ENCODE results near the gene HAPLN2.

Gene HAPLN2

GRCh38 chr1:156625436-156626078 is 6.3 kb downstream of the HAPLN2 start:
- no peak overlapping the region for H3K27ac ChIP-seq (ENCODE audit: low read length)
- no peak overlapping the region for H2AFZ ChIP-seq (ENCODE audit: low read depth, low read length)
- no peak overlapping the region for H3K4me2 ChIP-seq (ENCODE audit: insufficient read depth, low read length)
- DNase-seq (peak; percentile 58), ATAC-seq (ENCODE audit: insufficient read depth, low read depth) (peak; percentile 85)
- TF ChIP-seq EZH2 (IDR thresholded peaks at IDR 0.05; ENCODE audit: borderline replicate concordance, low read depth, low read length, severe bottlenecking) (no peak), CTCF (IDR thresholded peaks at IDR 0.05; ENCODE audit: borderline replicate concordance, extremely low read depth, low read length, poor library complexity, severe bottlenecking) (peak; percentile 79)
- H3K27me3 ChIP-seq (ENCODE audit: insufficient read depth, low read length, poor library complexity): no peaks in the 10 kb centered on the region
- no peaks in the 10 kb centered on the region for H3K4me1 ChIP-seq (ENCODE audit: insufficient read depth, low read length)
- H3K9me3 ChIP-seq (ENCODE audit: insufficient read depth, low read length, severe bottlenecking): no peaks in the 10 kb centered on the region
- H3K4me3 ChIP-seq (ENCODE audit: low read depth in 1 of 2, low read length in 2 of 2): no peak overlapping the region
- H4K20me1 ChIP-seq (ENCODE audit: insufficient read depth, low read length): no peaks in the 10 kb centered on the region
- no peaks in the 10 kb centered on the region for H3K36me3 ChIP-seq (ENCODE audit: insufficient read depth, low read length)
- no peak overlapping the region for H3K9ac ChIP-seq (ENCODE audit: low read depth, low read length)
- H3K79me2 ChIP-seq (ENCODE audit: insufficient read depth, low read length): no peaks in the 10 kb centered on the region

- Histone ChIP-seq H3K79me2 (ENCODE audit: insufficient read depth, low read length) (no peaks in the 10 kb centered on the region), H4K20me1 (ENCODE audit: insufficient read depth, low read length) (no peaks in the 10 kb centered on the region), H3K4me2 (ENCODE audit: insufficient read depth, low read length) (no peak overlapping the region), H3K4me3 (ENCODE audit: low read depth in 1 of 2, low read length in 2 of 2) (no peak overlapping the region), H3K9ac (ENCODE audit: low read depth, low read length) (no peak overlapping the region), H3K4me1 (ENCODE audit: insufficient read depth, low read length) (no peaks in the 10 kb centered on the region), H2AFZ (ENCODE audit: low read depth, low read length) (no peak overlapping the region), H3K36me3 (ENCODE audit: insufficient read depth, low read length) (no peaks in the 10 kb centered on the region), H3K9me3 (ENCODE audit: insufficient read depth, low read length, severe bottlenecking) (no peaks in the 10 kb centered on the region), H3K27ac (ENCODE audit: low read length) (no peak overlapping the region), H3K27me3 (ENCODE audit: insufficient read depth, low read length, poor library complexity) (no peaks in the 10 kb centered on the region)
- DNase-seq: no peak
- no peak for TF ChIP-seq CTCF (IDR thresholded peaks at IDR 0.05; ENCODE audit: borderline replicate concordance, extremely low read depth, low read length, poor library complexity, severe bottlenecking)
- no peak for TF ChIP-seq EZH2 (IDR thresholded peaks at IDR 0.05; ENCODE audit: borderline replicate concordance, low read depth, low read length, severe bottlenecking)
- ATAC-seq (ENCODE audit: insufficient read depth, low read depth): no peak
Measured at GRCh38 chr1:156626079-156626438, 6.8 kb downstream of the HAPLN2 start.

- H4K20me1 ChIP-seq (ENCODE audit: insufficient read depth, low read length): no peaks in the 10 kb centered on the region
- ATAC-seq (ENCODE audit: insufficient read depth, low read depth) (peak; percentile 70), DNase-seq (peak; percentile 50)
- TF ChIP-seq EZH2 (IDR thresholded peaks at IDR 0.05; ENCODE audit: borderline replicate concordance, low read depth, low read length, severe bottlenecking) (no peak), CTCF (IDR thresholded peaks at IDR 0.05; ENCODE audit: borderline replicate concordance, extremely low read depth, low read length, poor library complexity, severe bottlenecking) (peak; percentile 83)
- no peaks in the 10 kb centered on the region for H3K27me3 ChIP-seq (ENCODE audit: insufficient read depth, low read length, poor library complexity)
- no peaks in the 10 kb centered on the region for H3K4me1 ChIP-seq (ENCODE audit: insufficient read depth, low read length)
- no peaks in the 10 kb centered on the region for H3K36me3 ChIP-seq (ENCODE audit: insufficient read depth, low read length)
- no peak overlapping the region for H3K4me2 ChIP-seq (ENCODE audit: insufficient read depth, low read length)
- H2AFZ ChIP-seq (ENCODE audit: low read depth, low read length): no peak overlapping the region
- H3K79me2 ChIP-seq (ENCODE audit: insufficient read depth, low read length): no peaks in the 10 kb centered on the region
- H3K9ac ChIP-seq (ENCODE audit: low read depth, low read length): no peak overlapping the region
- H3K4me3 ChIP-seq (ENCODE audit: low read depth in 1 of 2, low read length in 2 of 2): no peak overlapping the region
- H3K27ac ChIP-seq (ENCODE audit: low read length): no peak overlapping the region
- no peaks in the 10 kb centered on the region for H3K9me3 ChIP-seq (ENCODE audit: insufficient read depth, low read length, severe bottlenecking)
Measured at GRCh38 chr1:156627313-156627880, 8.2 kb downstream of the HAPLN2 start.

Data from DND-41 (cell line).